HepG2 (cell line): ENCODE data around the gene NR1H3. TPM values are rescaled to one million over a fixed set of nuclear protein-coding genes. Genes with fewer than 3 reads are reported as not detected.
A peak's percentile ranks its signal among the peaks of the same experiment; 100 is the strongest.

Experiments used
- ARID5B ChIP-seq: IDR thresholded peaks from 2 replicates; pipeline ENCODE4 v1.4.0; 2020; ENCODE audit warnings: mild to moderate bottlenecking, missing genetic modification reagents
- CTCF ChIP-seq: sonication (generic); formaldehyde crosslinking; IDR thresholded peaks from 2 replicates; pipeline ENCODE4 v1.5.0; 2020; ENCODE audit warnings: mild to moderate bottlenecking, missing genetic modification reagents, moderate library complexity
- HDAC2 ChIP-seq: sonication (generic); formaldehyde crosslinking; IDR thresholded peaks from 2 replicates; pipeline ENCODE4 v1.4.0; 2020; ENCODE audit warnings: missing genetic modification reagents
- KAT8 ChIP-seq: IDR thresholded peaks from 2 replicates; pipeline ENCODE4 v1.6.1; 2016; ENCODE audit warnings: missing genetic modification reagents, missing compliant biosample characterization
- MEF2D ChIP-seq: sonication (generic); formaldehyde crosslinking; IDR thresholded peaks from 2 replicates; pipeline ENCODE4 v1.5.1; 2020; ENCODE audit warnings: mild to moderate bottlenecking, missing genetic modification reagents
- NFIC ChIP-seq: IDR thresholded peaks from 2 replicates; pipeline ENCODE4 v1.6.1; 2012; ENCODE audit warnings: mild to moderate bottlenecking, low read length, inconsistent platforms
- RARA ChIP-seq: IDR thresholded peaks from 2 replicates; pipeline ENCODE4 v1.6.1; 2016; ENCODE audit warnings: missing genetic modification reagents, missing compliant biosample characterization
- RXRB ChIP-seq: IDR thresholded peaks from 2 replicates; pipeline ENCODE4 v1.6.1; 2016; ENCODE audit warnings: borderline replicate concordance, missing genetic modification reagents, missing compliant biosample characterization
- ZNF468 ChIP-seq: sonication (generic); formaldehyde crosslinking; IDR thresholded peaks from 2 replicates; pipeline ENCODE4 v1.8.0; 2022; ENCODE audit warnings: mild to moderate bottlenecking, moderate library complexity, missing genetic modification reagents
- ZNF740 ChIP-seq: sonication (generic); formaldehyde crosslinking; IDR thresholded peaks from 2 replicates; pipeline ENCODE4 v1.4.0; 2020; ENCODE audit warnings: missing genetic modification reagents
- polyA plus RNA-seq, 8 experiments: library from polyadenylated mRNA; depleted of rRNA in 3 of 8; stranded (reverse) in 7 of 8; unstranded in 1 of 8; fragments of >200 nt; fragmentation: Illumina TruSeq in 4 of 8; extraction: Trizol in 4 of 8; gene quantifications; 2 replicates each; pipeline versions ENCODE4 v1.2.1 to v1.2.3, GENCODE V29; 2011 to 2016; ENCODE audit warnings: low read depth in 4 of 8, missing spikeins in 1 of 8, mixed read lengths in 1 of 8; ENCODE audit not compliant: insufficient read depth in 1 of 8
- total RNA-seq, 5 experiments: library from RNA; depleted of rRNA; stranded (reverse); fragments of >200 nt; fragmentation: Illumina TruSeq; extraction: Trizol; gene quantifications; 2 replicates each; pipeline ENCODE4 v1.2.3, GENCODE V29; 2016; ENCODE audit warnings: low read depth in 1 of 5
- TF ChIP-seq, protein P1 (sequence below): sonication (generic); formaldehyde crosslinking; IDR thresholded peaks from 2 replicates; pipeline ENCODE4 v1.4.0; 2020; ENCODE audit warnings: mild to moderate bottlenecking, missing genetic modification reagents, borderline replicate concordance
- TF ChIP-seq, protein P2 (sequence below): fragments of 450-650 bp; IDR thresholded peaks from 2 replicates; pipeline ENCODE4 v1.6.1; 2017; ENCODE audit warnings: mild to moderate bottlenecking

NR1H3 gene
- total and polyA plus RNA-seq, 2 of the 13 experiments (the other 11 are each of a cell fraction or from before 2014, with no cell fraction given), result 41.8 to 102 TPM

- TF ChIP-seq, protein P1, sequence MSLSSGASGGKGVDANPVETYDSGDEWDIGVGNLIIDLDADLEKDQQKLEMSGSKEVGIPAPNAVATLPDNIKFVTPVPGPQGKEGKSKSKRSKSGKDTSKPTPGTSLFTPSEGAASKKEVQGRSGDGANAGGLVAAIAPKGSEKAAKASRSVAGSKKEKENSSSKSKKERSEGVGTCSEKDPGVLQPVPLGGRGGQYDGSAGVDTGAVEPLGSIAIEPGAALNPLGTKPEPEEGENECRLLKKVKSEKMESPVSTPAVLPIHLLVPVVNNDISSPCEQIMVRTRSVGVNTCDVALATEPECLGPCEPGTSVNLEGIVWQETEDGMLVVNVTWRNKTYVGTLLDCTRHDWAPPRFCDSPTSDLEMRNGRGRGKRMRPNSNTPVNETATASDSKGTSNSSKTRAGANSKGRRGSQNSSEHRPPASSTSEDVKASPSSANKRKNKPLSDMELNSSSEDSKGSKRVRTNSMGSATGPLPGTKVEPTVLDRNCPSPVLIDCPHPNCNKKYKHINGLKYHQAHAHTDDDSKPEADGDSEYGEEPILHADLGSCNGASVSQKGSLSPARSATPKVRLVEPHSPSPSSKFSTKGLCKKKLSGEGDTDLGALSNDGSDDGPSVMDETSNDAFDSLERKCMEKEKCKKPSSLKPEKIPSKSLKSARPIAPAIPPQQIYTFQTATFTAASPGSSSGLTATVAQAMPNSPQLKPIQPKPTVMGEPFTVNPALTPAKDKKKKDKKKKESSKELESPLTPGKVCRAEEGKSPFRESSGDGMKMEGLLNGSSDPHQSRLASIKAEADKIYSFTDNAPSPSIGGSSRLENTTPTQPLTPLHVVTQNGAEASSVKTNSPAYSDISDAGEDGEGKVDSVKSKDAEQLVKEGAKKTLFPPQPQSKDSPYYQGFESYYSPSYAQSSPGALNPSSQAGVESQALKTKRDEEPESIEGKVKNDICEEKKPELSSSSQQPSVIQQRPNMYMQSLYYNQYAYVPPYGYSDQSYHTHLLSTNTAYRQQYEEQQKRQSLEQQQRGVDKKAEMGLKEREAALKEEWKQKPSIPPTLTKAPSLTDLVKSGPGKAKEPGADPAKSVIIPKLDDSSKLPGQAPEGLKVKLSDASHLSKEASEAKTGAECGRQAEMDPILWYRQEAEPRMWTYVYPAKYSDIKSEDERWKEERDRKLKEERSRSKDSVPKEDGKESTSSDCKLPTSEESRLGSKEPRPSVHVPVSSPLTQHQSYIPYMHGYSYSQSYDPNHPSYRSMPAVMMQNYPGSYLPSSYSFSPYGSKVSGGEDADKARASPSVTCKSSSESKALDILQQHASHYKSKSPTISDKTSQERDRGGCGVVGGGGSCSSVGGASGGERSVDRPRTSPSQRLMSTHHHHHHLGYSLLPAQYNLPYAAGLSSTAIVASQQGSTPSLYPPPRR (CRISPR knock-in tag), result peak; percentile 22; the same call in 1 of the 2 replicates
- TF ChIP-seq KAT8 (CRISPR knock-in tag) (0 out of 2 replicates have a peak, but pooled peaks have one; percentile 33), HDAC2 (CRISPR knock-in tag) (0 out of 2 replicates have a peak, but pooled peaks have one; percentile 20), ARID5B (CRISPR knock-in tag) (peak; percentile 77), ZNF740 (CRISPR knock-in tag) (no peak), MEF2D (CRISPR knock-in tag) (no peak), NFIC (0 out of 2 replicates have a peak, but pooled peaks have one; percentile 24), RARA (CRISPR knock-in tag) (peak; percentile 83), CTCF (CRISPR knock-in tag) (no peak), ZNF468 (CRISPR knock-in tag) (no peak), RXRB (peak; percentile 71)
- TF ChIP-seq, protein P2, sequence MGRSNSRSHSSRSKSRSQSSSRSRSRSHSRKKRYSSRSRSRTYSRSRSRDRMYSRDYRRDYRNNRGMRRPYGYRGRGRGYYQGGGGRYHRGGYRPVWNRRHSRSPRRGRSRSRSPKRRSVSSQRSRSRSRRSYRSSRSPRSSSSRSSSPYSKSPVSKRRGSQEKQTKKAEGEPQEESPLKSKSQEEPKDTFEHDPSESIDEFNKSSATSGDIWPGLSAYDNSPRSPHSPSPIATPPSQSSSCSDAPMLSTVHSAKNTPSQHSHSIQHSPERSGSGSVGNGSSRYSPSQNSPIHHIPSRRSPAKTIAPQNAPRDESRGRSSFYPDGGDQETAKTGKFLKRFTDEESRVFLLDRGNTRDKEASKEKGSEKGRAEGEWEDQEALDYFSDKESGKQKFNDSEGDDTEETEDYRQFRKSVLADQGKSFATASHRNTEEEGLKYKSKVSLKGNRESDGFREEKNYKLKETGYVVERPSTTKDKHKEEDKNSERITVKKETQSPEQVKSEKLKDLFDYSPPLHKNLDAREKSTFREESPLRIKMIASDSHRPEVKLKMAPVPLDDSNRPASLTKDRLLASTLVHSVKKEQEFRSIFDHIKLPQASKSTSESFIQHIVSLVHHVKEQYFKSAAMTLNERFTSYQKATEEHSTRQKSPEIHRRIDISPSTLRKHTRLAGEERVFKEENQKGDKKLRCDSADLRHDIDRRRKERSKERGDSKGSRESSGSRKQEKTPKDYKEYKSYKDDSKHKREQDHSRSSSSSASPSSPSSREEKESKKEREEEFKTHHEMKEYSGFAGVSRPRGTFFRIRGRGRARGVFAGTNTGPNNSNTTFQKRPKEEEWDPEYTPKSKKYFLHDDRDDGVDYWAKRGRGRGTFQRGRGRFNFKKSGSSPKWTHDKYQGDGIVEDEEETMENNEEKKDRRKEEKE, result no peak
Observed at GRCh38 chr11:47243454-47243853, 14.3 kb upstream of the NR1H3 start (continued).
